HG03378 (cell line): ENCODE data around the gene MFAP2.
"Not testable (repeated sequence)": the region's sequence is repeated elsewhere in the genome, so short reads cannot be mapped to it uniquely, and the experiment has no call there.

Experiments
- ATAC-seq: cut with Tn5 transposase; IDR thresholded peaks from one replicate; pipeline ENCODE4 v1.9.1; 2021; ENCODE audit warnings: mild to moderate bottlenecking, moderate library complexity; ENCODE audit not compliant: unreplicated experiment

Gene MFAP2

DNA sequence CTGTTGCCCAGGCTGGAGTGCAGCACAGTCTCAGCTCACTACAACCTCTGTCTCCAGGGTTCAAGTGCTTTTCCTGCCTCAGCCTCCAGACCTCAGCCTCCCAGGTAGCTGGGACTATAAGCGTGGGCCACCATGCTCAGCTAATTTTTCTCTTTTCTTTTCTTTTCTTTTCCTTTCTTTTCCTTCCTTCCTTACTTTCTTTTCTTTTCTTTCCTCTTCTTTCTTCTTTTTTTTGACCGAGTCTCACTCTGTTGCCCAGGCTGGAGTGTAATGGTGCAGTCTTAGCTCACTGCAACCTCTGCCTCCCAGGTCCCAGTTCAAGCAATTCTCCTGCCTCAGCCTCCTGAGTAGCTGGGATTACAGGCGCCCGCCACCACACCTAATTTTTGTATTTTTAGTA lies 16.3 kb downstream of the MFAP2 start:
- not testable (repeated sequence) for ATAC-seq

DNA sequence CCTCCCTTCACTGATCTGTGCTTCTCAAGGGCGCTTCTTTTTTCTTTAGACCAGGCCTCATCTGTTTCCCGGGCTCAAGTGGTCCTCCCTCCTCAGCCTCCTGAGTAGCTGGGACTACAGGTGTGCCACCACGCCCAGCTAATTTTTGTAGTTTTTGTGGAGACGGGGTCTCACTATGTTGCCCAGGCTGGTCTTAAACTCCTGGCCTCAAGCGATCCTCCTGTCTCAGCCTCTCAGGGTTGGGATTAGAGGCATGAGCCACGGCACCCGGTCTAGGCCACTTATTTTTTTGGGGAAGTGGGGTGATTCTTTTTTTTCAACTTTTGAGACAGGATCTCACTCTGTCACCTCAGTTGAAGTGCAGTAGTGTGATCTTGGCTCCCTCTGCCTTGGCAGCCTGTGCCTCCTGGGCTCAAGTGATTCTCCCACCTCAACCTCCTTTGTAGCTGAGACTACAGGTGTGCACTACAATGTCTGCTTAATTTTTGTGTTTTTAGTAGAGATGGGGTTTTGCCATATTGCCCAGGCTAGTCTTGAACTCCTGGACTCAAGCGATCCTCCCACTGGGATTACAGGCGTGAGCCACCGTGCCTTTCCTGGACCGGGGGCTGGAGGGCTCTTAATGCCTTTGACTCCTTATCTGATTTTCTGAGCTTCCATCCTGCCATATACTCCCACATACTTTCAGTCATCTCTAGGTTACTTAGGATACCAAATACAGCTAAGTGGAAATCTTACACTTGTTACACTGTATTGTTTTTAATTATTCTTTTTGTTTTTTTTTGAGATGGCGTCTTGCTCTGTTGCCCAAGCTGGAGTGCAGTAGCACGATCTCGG lies 18.9 kb downstream of the MFAP2 start:
- no peak for ATAC-seq

DNA sequence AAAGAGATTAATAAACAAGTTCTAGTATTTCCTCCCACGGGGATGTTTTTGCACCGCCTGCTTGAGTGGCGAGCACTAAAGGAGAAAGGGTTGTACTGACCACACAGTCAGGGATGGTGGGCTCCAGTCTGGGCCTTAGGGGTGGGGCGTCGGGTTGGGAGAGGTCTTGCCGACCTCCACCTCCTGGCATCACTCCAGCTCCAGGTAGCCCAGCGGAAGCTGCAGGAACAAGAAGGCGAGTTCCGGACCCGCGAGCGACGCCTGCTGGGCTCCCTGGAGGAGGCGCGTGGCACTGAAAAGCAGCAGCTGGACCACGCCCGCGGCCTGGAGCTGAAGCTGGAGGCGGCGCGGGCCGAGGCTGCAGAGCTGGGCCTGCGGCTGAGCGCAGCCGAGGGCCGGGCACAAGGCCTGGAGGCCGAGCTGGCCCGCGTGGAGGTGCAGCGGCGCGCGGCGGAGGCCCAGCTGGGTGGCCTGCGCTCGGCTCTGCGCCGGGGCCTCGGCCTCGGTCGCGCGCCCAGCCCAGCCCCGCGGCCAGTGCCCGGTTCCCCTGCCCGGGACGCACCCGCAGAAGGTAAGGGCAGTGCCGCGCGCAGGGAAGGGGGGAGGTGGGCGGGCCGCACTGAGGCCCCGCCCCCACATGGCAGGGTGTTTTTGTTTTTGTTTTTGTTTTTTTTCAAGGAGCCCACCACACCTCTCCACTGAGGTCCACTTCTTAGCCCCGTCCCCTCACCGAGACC lies 19.7 kb downstream of the MFAP2 start:
- ATAC-seq = no peak

DNA sequence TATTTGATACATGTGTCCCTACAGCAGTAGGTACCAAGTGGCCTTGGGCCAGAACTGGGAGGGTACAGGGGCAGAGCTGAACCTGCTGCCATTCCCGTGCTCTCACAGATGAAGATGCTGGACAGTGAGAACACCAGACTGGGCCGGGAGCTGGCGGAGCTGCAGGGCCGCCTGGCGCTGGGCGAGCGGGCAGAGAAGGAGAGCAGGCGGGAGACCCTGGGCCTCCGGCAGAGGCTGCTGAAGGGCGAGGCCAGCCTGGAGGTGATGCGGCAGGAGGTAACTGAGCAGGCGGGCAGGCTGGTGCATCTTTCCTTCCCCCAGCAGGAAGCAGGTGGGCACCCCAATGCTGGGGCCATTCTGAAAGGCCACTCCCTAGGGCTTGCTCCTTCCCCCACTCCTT lies 21.9 kb downstream of the MFAP2 start:
- no peak for ATAC-seq

DNA sequence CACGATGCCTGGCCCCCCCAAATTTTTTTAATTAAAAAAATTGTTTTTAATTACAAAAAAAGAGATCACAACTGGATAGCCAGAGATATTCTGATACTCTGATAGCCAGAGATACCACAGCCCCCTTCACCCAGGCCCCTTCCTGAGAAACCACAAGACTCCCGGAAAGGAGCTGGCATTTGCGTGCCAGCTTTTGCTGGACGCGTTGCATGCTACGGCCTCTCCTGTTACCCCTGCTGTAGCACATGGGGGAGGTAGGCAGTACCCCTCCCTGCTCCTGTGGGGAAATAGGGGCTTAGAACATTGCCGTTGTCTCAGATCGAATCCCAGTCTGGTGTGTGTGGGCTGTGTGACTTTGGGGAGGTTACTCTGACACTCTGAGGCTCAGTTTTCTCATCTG lies 22.7 kb downstream of the MFAP2 start:
- ATAC-seq = no peak

DNA sequence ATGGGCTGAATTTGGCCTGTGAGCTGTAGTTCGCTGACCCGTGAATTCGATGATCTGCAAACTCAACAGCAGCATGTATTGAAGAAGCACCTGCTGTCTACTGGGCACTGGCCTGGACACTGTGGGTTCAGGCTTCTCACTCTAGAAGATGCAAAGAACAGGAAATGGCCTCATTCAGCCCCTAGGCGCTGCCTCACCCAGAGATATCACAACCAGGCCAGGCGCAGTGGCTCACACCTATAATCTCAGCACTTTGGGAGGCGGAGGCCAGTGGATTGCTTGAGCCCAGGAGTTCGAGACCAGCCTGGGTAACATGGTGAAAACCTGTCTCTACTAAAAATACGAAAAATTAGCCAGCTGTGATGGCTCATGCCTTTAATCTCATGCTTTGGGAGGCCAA lies 23.6 kb downstream of the MFAP2 start:
- no peak for ATAC-seq

DNA sequence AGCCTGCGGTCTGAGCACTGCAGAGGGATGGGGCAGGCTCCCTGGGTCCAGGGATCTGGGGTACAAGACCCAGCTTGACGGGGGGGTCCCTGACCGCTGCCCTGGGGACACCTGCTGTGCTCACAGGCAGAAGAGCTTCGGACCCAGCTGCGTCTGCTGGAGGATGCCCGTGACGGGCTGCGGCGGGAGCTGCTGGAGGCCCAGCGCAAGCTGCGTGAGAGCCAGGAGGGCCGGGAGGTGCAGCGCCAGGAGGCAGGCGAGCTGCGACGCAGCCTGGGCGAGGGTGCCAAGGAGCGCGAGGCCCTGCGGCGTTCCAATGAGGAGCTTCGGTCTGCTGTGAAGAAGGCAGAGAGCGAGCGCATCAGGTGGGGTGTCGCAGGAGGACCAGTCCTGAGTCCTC lies 25.2 kb downstream of the MFAP2 start:
- ATAC-seq = no peak

DNA sequence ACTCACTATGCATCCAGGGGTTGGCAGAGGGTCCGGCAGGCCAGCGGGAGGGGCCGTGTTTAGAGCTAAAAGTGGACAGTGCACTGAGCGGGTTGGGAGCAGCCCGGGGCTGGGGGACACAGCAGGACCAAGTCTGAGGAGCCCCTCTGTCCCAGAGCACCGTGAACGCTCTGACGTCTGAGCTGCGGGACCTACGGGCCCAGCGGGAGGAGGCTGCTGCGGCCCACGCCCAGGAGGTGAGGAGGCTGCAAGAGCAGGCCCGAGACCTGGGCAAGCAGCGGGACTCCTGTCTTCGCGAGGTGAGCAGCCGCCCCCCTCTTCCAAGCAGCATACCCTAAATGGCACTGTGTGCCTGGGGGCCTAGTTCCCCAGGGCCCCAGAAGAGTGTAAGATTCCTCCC lies 25.8 kb downstream of the MFAP2 start:
- no peak for ATAC-seq

DNA sequence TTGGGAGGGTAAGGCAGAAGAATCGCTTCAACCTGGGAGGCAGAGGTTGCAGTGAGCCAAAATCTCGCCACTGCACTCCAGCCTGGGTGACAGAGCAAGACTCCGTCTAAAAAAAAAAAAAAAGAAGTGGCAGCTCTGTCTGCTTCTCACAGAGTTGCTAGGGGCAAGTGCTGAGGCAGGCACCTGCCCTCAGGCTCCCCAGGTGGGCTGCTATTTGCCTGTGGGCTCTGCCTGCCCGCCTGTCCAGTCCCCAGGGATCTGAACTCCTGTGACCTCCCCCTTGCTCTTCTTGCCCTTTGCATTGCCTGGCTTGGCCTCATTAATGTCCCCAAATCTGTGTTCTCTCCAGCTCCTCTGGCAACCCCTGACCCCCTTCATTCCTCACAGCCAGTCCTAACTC lies 28.0 kb downstream of the MFAP2 start:
- not testable (repeated sequence) for ATAC-seq

DNA sequence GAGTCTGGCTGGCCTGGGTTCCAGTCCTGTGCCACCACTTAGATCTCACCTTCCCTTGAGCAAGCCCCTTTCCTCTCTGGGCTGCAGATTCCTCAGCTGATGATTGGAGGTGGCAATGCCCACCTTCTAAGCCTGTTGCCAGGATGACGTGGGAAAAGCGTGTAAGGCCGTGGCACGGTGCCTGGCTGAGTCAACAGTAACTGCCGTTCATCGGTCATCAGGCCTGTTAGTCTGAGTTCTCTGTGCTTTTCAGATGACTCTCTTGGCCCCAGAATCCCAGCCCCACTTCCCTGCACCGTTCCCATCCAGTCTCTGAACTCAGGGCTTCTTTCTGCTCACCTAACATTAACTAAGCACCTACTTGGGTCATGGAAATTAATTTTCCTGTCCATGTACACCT lies 31.4 kb downstream of the MFAP2 start:
- ATAC-seq = not testable (repeated sequence)

DNA sequence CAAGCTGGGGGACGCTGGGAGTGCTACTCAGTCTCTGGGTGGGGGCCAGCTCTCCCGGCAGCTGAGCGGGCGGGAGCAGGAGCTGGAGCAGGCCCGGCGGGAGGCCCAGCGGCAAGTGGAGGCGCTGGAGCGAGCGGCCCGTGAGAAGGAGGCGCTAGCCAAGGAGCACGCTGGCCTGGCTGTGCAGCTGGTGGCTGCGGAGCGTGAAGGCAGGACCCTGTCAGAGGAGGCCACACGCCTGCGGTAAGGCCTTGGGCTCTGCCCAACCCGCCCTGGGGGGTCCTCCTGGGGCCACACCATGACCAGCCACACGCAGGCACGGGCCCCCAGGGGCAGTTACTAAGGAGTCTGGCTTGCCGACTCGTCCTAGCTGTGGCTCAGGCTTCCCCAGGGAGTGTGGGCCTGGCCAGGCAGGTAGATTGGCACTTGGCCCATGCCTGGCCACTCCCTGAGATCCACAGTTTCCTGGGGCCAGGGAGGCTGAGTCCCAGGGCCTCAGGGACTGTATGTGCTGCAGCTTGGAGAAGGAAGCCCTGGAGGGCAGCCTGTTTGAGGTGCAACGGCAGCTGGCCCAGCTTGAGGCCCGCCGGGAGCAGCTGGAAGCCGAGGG lies 32.0 kb downstream of the MFAP2 start:
- not testable (repeated sequence) for ATAC-seq

DNA sequence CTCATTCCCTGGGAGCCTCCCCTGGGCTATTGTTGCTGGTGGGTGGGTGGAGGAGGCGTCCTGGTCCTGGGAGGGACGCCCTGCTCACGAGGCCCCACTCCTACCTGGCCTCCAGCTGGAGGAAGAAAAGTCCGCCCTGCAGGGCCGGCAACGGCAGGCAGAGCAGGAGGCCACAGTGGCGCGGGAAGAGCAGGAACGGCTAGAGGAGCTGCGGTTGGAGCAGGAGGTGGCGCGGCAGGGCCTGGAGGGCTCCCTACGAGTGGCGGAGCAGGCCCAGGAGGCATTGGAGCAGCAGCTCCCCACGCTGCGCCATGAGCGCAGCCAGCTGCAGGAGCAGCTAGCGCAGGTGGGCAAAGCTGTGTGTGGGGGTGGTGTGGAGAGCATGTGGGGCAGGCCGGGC lies 33.8 kb downstream of the MFAP2 start:
- ATAC-seq = no peak

DNA sequence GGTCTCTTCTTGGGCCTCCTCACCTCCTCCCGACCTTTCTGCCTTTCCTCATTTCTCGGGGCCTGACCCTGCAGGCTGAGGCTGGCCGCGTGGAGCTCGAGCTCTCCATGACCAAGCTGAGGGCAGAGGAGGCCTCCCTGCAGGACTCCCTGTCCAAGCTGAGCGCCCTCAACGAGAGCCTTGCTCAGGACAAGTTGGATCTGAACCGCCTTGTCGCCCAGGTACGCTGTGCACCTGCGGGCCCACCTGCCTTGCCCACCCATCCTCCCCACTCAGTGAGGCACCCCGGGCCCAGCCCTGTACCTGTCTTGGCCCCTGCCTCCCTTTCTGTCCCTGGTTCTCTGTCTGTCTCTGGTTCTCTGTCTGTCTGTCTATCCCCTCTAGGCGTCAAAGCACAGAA lies 34.2 kb downstream of the MFAP2 start:
- ATAC-seq = not testable (repeated sequence)

DNA sequence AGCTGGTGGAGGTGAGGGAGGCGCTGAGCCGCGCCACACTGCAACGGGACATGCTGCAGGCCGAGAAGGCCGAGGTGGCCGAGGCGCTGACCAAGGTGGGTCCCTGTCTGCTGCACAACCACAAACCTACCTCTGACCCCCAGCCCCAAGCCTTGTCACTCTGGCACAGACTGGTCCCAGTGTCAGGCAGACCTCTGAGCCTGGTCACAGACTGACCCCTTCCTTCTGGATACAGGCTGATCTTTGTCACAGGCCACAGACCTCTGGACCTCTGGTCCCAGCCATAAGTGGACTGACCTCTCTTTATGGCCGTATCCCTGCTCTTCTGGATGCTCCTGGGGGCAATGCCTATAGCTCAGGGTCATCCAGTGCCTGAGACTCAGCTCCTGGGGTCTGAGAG lies 34.9 kb downstream of the MFAP2 start:
- ATAC-seq = not testable (repeated sequence)

DNA sequence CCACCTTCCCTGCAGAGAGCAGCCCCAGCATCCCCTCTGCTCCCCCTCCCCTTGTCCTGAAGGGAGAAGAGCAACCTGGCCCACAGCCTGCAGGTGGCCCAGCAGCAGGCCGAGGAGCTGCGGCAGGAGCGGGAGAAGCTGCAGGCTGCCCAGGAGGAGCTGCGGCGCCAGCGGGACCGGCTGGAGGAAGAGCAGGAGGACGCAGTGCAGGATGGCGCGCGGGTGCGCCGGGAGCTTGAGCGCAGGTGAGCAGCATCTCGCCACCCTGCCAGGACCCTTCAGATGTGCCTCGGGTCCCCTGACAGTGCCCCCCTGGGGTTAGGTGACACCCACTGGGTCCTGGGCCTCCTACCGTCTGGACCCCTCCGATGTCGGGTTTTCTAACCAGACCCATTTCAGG lies 36.4 kb downstream of the MFAP2 start:
- no peak for ATAC-seq

DNA sequence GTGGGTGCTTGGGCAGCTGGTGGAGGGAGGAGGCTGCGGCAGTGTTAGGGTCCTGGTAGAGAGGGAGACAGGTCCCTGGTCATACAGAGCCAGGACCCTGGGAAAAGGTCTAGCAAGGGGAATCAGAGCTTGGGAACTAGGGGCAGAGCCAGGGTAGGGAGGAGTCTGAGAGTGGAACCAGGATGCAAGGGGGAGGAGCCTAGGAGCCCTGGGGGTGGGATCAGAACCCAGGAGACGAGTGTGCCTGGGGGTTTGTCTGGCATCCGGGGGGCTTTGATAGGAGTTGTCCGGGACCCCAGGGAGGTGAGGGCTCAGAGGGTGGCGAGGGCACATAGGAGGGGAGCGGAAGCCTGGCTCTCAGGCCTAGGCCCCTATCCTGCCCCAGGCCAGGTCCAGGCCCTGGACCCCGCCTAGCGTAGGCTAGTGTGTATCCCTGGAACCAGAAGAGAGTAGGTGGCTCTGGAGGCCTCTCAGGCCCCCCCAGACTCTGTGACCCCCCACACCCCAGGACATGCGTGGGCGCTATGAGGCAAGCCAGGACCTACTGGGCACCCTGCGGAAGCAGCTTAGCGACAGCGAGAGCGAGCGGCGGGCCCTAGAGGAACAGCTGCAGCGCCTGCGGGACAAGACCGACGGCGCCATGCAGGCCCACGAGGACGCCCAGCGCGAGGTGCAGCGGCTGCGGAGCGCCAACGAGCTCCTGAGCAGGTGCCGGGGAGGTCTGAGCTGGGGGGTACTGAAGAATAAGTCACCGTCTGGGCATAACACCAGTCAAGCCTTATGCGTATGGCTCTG lies 40.8 kb downstream of the MFAP2 start:
- ATAC-seq = not testable (repeated sequence)

DNA sequence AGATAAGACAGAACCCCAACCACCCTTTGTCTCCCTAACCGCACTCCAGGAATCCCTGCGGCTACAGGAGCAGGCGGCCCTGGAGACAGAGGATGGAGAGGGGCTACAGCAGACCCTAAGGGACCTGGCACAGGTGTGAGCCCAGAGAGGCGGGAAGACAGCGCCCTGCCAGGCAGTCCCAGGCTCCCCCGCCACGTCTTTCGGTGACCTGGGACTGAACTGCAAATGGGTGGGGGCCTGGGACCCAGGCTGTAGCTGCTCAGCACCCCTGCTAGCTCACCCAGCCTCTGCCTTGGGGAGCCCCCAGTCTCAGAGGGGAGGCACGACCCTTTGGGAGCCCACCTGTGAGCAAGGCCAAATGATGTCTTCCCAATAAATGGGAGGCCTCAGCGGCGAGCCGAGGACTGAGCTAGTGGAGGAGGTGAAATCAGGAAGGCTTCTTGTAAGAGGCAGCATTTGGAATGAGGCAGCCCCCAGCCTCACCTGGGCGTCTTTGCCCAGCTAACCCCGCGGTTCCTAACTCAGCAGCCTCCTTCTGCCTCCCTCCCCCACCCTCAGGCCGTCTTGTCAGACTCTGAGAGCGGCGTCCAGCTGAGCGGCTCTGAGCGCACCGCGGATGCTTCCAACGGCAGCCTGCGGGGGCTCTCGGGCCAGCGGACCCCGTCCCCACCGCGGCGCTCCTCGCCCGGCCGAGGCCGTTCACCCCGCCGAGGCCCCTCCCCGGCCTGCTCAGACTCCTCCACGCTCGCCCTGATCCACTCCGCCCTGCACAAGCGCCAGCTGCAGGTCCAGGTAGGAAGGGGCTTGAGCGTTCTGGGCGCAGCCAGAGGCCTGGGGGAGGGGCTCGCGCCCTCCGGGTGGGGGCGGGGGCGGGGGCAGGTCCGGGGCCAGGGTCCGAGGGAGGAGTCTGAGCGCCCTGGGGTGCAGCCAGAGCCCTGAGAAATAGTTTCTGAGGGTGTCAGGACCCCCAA lies 41.8 kb downstream of the MFAP2 start:
- ATAC-seq = no peak

DNA sequence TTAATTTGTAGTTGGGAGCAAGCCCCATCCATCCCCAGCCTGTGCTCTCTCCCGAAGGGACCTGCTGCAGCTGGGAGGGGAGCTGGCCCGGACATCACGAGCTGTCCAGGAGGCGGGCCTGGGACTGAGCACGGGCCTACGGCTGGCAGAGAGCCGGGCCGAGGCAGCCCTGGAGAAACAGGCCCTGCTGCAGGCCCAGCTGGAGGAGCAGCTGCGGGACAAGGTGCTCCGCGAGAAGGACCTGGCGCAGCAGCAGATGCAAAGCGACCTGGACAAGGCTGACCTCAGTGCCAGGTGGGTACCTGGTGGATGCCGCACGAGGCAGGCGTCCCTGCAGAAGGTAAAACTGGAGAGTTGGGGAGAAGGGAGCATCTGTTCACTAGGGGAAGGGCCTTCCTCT lies 43.8 kb downstream of the MFAP2 start:
- ATAC-seq = not testable (repeated sequence)

DNA sequence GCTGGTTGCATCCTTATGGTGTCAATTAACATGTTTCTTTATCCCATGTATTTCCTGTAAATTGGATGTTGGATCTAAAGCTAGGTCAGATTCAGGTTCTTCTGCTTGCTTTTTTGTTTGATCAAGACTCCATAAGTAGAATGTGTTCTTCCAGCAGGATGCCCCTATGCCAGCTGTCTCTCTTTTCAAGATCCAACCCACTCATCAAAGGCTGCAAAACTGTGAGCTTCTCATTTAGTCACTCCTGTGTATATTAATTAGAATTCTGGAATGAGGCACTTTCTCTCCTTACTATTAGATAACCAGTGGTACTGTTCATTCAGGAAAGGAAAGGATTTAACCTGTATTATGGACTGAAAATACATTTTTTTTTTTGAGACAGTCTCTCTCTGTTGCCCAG lies 46.5 kb downstream of the MFAP2 start:
- not testable (repeated sequence) for ATAC-seq
